ENCODE measurements around the gene CNTNAP5. TPM values are rescaled to one million over a fixed set of nuclear protein-coding genes. Genes with fewer than 3 reads are reported as not detected.

Gene CNTNAP5
- total and polyA plus RNA-seq, 2 of the 8 experiments (the other 6 are each of a cell fraction or from before 2014, with no cell fraction given) = 0.11 to 0.76 TPM

DNA sequence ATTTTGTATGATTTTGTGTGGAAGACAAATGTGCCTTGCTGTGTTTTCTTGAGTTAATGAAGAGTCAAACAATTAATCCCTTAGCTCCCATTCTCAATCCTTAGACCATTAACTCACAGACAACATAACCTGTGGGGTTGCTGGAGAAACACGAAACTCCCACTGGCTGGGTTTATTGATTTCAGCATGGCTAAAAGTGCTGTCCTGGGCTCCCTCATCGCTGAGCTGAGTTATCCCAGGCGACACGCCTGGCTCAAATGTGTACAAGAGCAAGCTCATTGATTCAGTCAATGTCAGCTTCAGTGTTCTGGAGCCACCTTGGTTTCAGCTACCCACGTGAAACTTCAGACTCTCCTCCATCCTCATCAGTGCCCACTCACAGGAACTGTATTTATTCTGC is 896.1 kb downstream of the CNTNAP5 start:
- 94% methylated on average over 5 of the region's 5 CpGs; no CpG with 5 or more reads in 1 of the 2 experiments for WGBS, 2 experiments (ENCODE audit: extremely low coverage in 1 of 2, insufficient coverage in 1 of 2, insufficient read length in 1 of 2, insufficient replicate concordance in 2 of 2, low coverage in 1 of 2, low lambda C conversion rate in 2 of 2, missing lambda C conversion rate in 1 of 2)
- Histone ChIP-seq H3K27me3 (replicated peaks in 1 of 4; ENCODE audit: control insufficient read depth in 3 of 4, extremely low read depth in 1 of 4, insufficient read depth in 3 of 4, low read length in 3 of 4) (no peaks in the 10 kb centered on the region), H3K23me2 (ENCODE audit: low read depth, low read length) (no peaks in the 10 kb centered on the region), H4K5ac (ENCODE audit: insufficient read length, low read depth, low read length) (no peak overlapping the region), H3K79me1 (ENCODE audit: low read depth, low read length) (no peaks in the 10 kb centered on the region), H2AFZ (ENCODE audit: low read length) (peak overlapping the region; percentile 21; the same call in 1 of the 2 replicates), H2BK20ac (ENCODE audit: low read length) (no peak overlapping the region), H3K4me2 (ENCODE audit: insufficient read depth in 1 of 2, low read depth in 2 of 2, low read length in 2 of 2) (no peak overlapping the region), H3K4me1 (replicated peaks in 1 of 4; ENCODE audit: control insufficient read depth in 3 of 4, insufficient read depth in 4 of 4, low read length in 3 of 4) (no peaks in the 10 kb centered on the region), H3K4ac (replicated peaks; ENCODE audit: insufficient read length, low read depth, low read length) (no peak overlapping the region), H2BK120ac (replicated peaks; ENCODE audit: low read depth, low read length) (no peak overlapping the region), H4K20me1 (replicated peaks in 1 of 2; ENCODE audit: control insufficient read depth in 1 of 2, insufficient read depth in 2 of 2, low read length in 2 of 2) (no peaks in the 10 kb centered on the region), H3K9me3 (ENCODE audit: insufficient read depth in 2 of 2, low read depth in 1 of 2, low read length in 1 of 2) (no peaks in the 10 kb centered on the region), H3K79me2 (ENCODE audit: control insufficient read depth in 1 of 2, insufficient read depth in 2 of 2, low read length in 2 of 2) (no peaks in the 10 kb centered on the region), H3K56ac (replicated peaks; ENCODE audit: insufficient read length, low read depth, low read length) (no peak overlapping the region), H2AK5ac (ENCODE audit: low read depth, low read length) (no peak overlapping the region), H3K18ac (ENCODE audit: extremely low read depth, low read length) (0 out of 2 replicates have a peak overlapping the region, but pooled peaks have one; percentile 3), H3K14ac (ENCODE audit: insufficient read length) (no peak overlapping the region), H2BK12ac (ENCODE audit: low read depth, low read length) (no peak overlapping the region), H4K8ac (ENCODE audit: extremely low read depth, insufficient read depth, low read length) (no peak overlapping the region), H2BK15ac (ENCODE audit: low read length) (no peak overlapping the region), H3K9ac (replicated peaks in 1 of 4; ENCODE audit: extremely low read depth in 1 of 4, low read depth in 3 of 4, low read length in 3 of 4) (no peak overlapping the region), H4K91ac (replicated peaks; ENCODE audit: insufficient read length, low read length) (no peak overlapping the region), H3K23ac (ENCODE audit: insufficient read length) (no peak overlapping the region), H3K27ac (ENCODE audit: low read depth, low read length) (no peak overlapping the region), H3K4me3 (ENCODE audit: extremely low read depth in 1 of 4, insufficient read depth in 2 of 4, low read depth in 3 of 4, low read length in 4 of 4) (no peak overlapping the region), H3K36me3 (ENCODE audit: control insufficient read depth in 2 of 4, insufficient read depth in 4 of 4, low read length in 3 of 4) (no peaks in the 10 kb centered on the region), H2BK5ac (ENCODE audit: low read depth, low read length) (no peak overlapping the region)
- POLR2A ChIA-PET (ENCODE audit: partially characterized antibody) = no interaction called here
- no peak for TF ChIP-seq BRCA1 (IDR thresholded peaks at IDR 0.05; ENCODE audit: low read depth, low read length)
- TF ChIP-seq, protein P1, sequence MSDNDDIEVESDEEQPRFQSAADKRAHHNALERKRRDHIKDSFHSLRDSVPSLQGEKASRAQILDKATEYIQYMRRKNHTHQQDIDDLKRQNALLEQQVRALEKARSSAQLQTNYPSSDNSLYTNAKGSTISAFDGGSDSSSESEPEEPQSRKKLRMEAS (IDR thresholded peaks at IDR 0.05) = no peak
- TF ChIP-seq SP2 (IDR thresholded peaks at IDR 0.05; ENCODE audit: low read length) = no peak
- no peak for TF ChIP-seq TBP (IDR thresholded peaks at IDR 0.05; ENCODE audit: low read depth, low read length)
- no peak for TF ChIP-seq CBX5 (IDR thresholded peaks at IDR 0.05; ENCODE audit: low read depth, low read length)
- no peak for TF ChIP-seq TCF12 (IDR thresholded peaks at IDR 0.05; ENCODE audit: low read depth, low read length)
- no peak for TF ChIP-seq CHD2 (IDR thresholded peaks at IDR 0.05; ENCODE audit: low read length)
- TF ChIP-seq SP4 (IDR thresholded peaks at IDR 0.05; ENCODE audit: low read length) = no peak
- TF ChIP-seq RBBP5 (IDR thresholded peaks at IDR 0.05; ENCODE audit: borderline replicate concordance, low read depth, low read length) = no peak
- TF ChIP-seq JUND (IDR thresholded peaks at IDR 0.05; ENCODE audit: low read length) = no peak
- no peak for TF ChIP-seq YY1 (IDR thresholded peaks at IDR 0.05; ENCODE audit: low read depth, low read length)
- TF ChIP-seq PHF8 (conservative IDR thresholded peaks at IDR 0.05; ENCODE audit: low read depth, low read length) = no peak
- no peak for TF ChIP-seq CBX8 (IDR thresholded peaks at IDR 0.05; ENCODE audit: borderline replicate concordance, low read depth, low read length)
- no peak for TF ChIP-seq SUZ12 (IDR thresholded peaks at IDR 0.05; ENCODE audit: low read length)
- no peak for TF ChIP-seq KDM1A (IDR thresholded peaks at IDR 0.05; ENCODE audit: borderline replicate concordance, low read length)
- TF ChIP-seq JUN (IDR thresholded peaks at IDR 0.05; ENCODE audit: low read depth, low read length) = no peak
- CTCF ChIA-PET (ENCODE audit: partially characterized antibody) = no interaction called here
- no peak for FAIRE-seq
- no peak for DNase-seq (ENCODE audit: low read depth in 1 of 2, low spot score in 2 of 2)

Data from H1 (cell line).